ENCODE data around the gene MKNK1.

The MKNK1 gene

GRCh38 chr1:46510341-46510997 is 93.6 kb downstream of the MKNK1 start:
- Histone ChIP-seq H3K4me3 (ENCODE audit: low read depth, low read length) (no peak overlapping the region), H3K9me3 (ENCODE audit: severe bottlenecking) (no peaks in the 10 kb centered on the region), H3K27ac (no peak overlapping the region), H3K27me3 (ENCODE audit: insufficient read depth, low read depth, severe bottlenecking) (no peaks in the 10 kb centered on the region), H3K36me3 (no peaks in the 10 kb centered on the region)
- no peak for DNase-seq
- no peak for TF ChIP-seq CTCF (IDR thresholded peaks at IDR 0.05; ENCODE audit: low read depth, low read length)

GRCh38 chr1:46508757-46509156 is 95.3 kb downstream of the MKNK1 start:
- H3K27ac ChIP-seq = no peak overlapping the region
- H3K27me3 ChIP-seq (ENCODE audit: insufficient read depth, low read depth, severe bottlenecking) = no peaks in the 10 kb centered on the region
- no peaks in the 10 kb centered on the region for H3K9me3 ChIP-seq (ENCODE audit: severe bottlenecking)
- DNase-seq = no peak
- H3K36me3 ChIP-seq = no peaks in the 10 kb centered on the region
- TF ChIP-seq CTCF (IDR thresholded peaks at IDR 0.05; ENCODE audit: low read depth, low read length) = no peak
- H3K4me3 ChIP-seq (ENCODE audit: low read depth, low read length) = no peak overlapping the region

Measured in WERI-Rb-1 (cell line).